HG02571 (cell line): ENCODE data around the gene SUB1.

Source experiments
- ATAC-seq: cut with Tn5 transposase; IDR thresholded peaks from one replicate; pipeline ENCODE4 v1.9.1; 2021; ENCODE audit warnings: mild to moderate bottlenecking, moderate library complexity; ENCODE audit not compliant: unreplicated experiment

SUB1 gene

GRCh38 chr5:32642276-32643002 lies 57.1 kb downstream of the SUB1 start:
- no peak for ATAC-seq

DNA sequence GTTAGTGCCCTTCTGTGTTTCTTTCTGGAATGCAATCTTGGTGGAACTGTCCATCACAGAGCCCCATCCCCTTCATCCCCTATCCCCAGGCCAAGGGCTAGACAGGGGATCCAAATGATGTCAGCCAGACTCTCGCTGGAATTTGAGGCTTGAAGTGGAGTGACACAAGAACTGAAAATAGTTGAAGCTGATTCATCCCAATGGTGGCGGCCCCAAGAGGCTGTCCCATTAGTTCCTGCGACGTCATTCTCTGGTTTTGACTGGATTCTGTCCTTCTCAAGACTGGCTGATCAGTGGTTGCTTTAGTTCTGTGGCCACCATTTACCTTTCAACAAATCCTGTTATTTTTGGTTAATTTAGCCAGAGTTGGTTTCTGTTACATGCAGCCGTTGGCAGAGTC lies 59.9 kb downstream of the SUB1 start:
- ATAC-seq, result no peak

GRCh38 chr5:32646061-32646969 lies 61.0 kb downstream of the SUB1 start:
- no peak for ATAC-seq

GRCh38 chr5:32651088-32651487 lies 65.7 kb downstream of the SUB1 start:
- ATAC-seq, result no peak

- ATAC-seq, result no peak
Measured at GRCh38 chr5:32651638-32652037, 66.3 kb downstream of the SUB1 start.
